Measurements from ENCODE around the gene SOD3.

DNA sequence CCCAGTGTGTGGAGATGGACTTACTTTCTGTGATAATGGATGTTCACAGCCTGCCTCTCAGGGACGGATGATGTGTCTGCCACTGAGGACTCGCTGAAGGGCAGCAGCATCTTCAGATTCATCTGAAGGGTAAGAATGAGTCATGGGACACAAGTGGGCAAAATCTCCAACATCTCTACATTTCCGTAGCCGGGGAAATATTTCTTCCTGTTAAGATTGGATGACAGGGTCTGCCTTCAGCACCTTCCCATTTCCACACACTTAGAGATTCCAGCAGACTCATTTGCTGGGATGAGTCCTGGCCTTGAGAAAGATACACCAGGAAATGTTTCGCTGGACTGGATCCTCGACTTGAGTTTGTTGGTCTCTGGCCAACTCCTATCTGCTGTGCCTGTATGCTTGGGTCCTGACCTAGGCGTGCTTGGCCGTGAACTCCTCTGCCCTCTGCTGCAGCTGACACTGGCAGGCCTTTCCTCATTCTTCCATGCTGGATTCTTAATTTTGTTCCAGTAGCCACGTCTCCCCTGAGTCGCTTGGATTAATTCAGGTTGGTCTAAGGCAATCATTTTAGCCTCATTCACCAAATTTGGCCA lies 46.5 kb upstream of the SOD3 start:
- TF ChIP-seq, protein P1, sequence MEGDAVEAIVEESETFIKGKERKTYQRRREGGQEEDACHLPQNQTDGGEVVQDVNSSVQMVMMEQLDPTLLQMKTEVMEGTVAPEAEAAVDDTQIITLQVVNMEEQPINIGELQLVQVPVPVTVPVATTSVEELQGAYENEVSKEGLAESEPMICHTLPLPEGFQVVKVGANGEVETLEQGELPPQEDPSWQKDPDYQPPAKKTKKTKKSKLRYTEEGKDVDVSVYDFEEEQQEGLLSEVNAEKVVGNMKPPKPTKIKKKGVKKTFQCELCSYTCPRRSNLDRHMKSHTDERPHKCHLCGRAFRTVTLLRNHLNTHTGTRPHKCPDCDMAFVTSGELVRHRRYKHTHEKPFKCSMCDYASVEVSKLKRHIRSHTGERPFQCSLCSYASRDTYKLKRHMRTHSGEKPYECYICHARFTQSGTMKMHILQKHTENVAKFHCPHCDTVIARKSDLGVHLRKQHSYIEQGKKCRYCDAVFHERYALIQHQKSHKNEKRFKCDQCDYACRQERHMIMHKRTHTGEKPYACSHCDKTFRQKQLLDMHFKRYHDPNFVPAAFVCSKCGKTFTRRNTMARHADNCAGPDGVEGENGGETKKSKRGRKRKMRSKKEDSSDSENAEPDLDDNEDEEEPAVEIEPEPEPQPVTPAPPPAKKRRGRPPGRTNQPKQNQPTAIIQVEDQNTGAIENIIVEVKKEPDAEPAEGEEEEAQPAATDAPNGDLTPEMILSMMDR (IDR thresholded peaks at IDR 0.05; ENCODE audit: low read depth, low read length, missing input control): no peak
- no peak for TF ChIP-seq EGR1 (IDR thresholded peaks at IDR 0.05; ENCODE audit: low read depth in 2 of 2)
